Fibroblast of lung (primary cell): ENCODE data around the gene CA5A.
"Not testable (repeated sequence)": the region's sequence is repeated elsewhere in the genome, so short reads cannot be mapped to it uniquely, and the experiment has no call there.

Experiments used
- CTCF ChIP-seq, 2 donors: IDR thresholded peaks in 1 of 2; conservative IDR thresholded peaks in 1 of 2; 1 replicate in 1 of 2; 2 replicates in 1 of 2; pipeline ENCODE4 v1.5.1; 2011 to 2012; ENCODE audit warnings: low read length in 2 of 2, control low read depth in 1 of 2, inconsistent platforms in 1 of 2, low read depth in 1 of 2, mild to moderate bottlenecking in 1 of 2
- EZH2 ChIP-seq: IDR thresholded peaks from 2 replicates; pipeline ENCODE4 v1.5.1; 2012; ENCODE audit warnings: low read length, control low read depth, mild to moderate bottlenecking; ENCODE audit errors: missing control alignments

- not testable (repeated sequence) for TF ChIP-seq EZH2; CTCF (conservative IDR thresholded peaks at IDR 0.05 in 1 of 2, IDR thresholded peaks at IDR 0.05 in 1 of 2; ENCODE audit: low read depth in 1 of 2, low read length in 2 of 2)
Observed at GRCh38 chr16:87979911-87980630, 43.7 kb upstream of the CA5A start.
